ENCODE measurements around the gene ELL. TPM values are rescaled to one million over a fixed set of nuclear protein-coding genes. Genes with fewer than 3 reads are reported as not detected.

ELL gene
- polyA plus RNA-seq, 3 donors: 12.2 to 35.3 (median 12.6) TPM

GRCh38 chr19:18551631-18552030 lies 29.8 kb upstream of the ELL start:
- Histone ChIP-seq H3K36me3 (replicated peaks in 1 of 2; ENCODE audit: control insufficient read depth in 1 of 2, insufficient read depth in 2 of 2, low read length in 2 of 2) (no peaks in the 10 kb centered on the region), H3K27ac (ENCODE audit: low read depth in 1 of 2, low read length in 2 of 2) (no peak overlapping the region), H3K27me3 (ENCODE audit: control insufficient read depth in 2 of 2, insufficient read depth in 2 of 2, low read length in 2 of 2) (no peaks in the 10 kb centered on the region), H3K79me2 (ENCODE audit: insufficient read depth, low read length) (no peaks in the 10 kb centered on the region), H4K20me1 (ENCODE audit: insufficient read depth, low read length) (no peaks in the 10 kb centered on the region), H3K4me3 (replicated peaks in 1 of 3; ENCODE audit: low read depth in 2 of 3, low read length in 3 of 3) (no peak overlapping the region), H3K4me1 (ENCODE audit: control insufficient read depth in 1 of 2, insufficient read depth in 2 of 2, low read length in 2 of 2) (no peaks in the 10 kb centered on the region), H3K9ac (ENCODE audit: insufficient read depth, low read length, poor library complexity, severe bottlenecking) (no peak overlapping the region), H2AFZ (ENCODE audit: insufficient read depth, low read depth, low read length, poor library complexity, severe bottlenecking) (peak overlapping the region; percentile 13), H3K4me2 (replicated peaks; ENCODE audit: extremely low read depth, low read length, poor library complexity, severe bottlenecking) (no peak overlapping the region), H3K9me3 (replicated peaks in 1 of 2; ENCODE audit: control insufficient read depth in 1 of 2, insufficient read depth in 1 of 2, low read length in 2 of 2) (no peaks in the 10 kb centered on the region)
- Mint-ChIP-seq H3K4me3 (no peak overlapping the region), H3K27me3 (ENCODE audit: low read depth in 3 of 3) (peaks cover 4 to 9% (median 7%) of the 10 kb centered on the region in 3 donors), H3K27ac (no peak overlapping the region), H3K36me3 (no peaks in the 10 kb centered on the region), H3K4me1 (no peaks in the 10 kb centered on the region), H3K9me3 (no peaks in the 10 kb centered on the region)
- no peak for DNase-seq
- intact Hi-C loops (cut with micrococcal nuclease): no loop called here
- no peak for TF ChIP-seq CTCF (IDR thresholded peaks at IDR 0.05)
- 85% methylated on average over 5 of the region's 6 CpGs for WGBS (ENCODE audit: insufficient coverage)

- peak overlapping the region; percentile 77 for H3K4me2 ChIP-seq (replicated peaks; ENCODE audit: extremely low read depth, low read length, poor library complexity, severe bottlenecking)
- no peaks in the 10 kb centered on the region for H3K27me3 ChIP-seq (ENCODE audit: control insufficient read depth in 2 of 2, insufficient read depth in 2 of 2, low read length in 2 of 2)
- peaks cover 16% of the 10 kb centered on the region for H3K79me2 ChIP-seq (ENCODE audit: insufficient read depth, low read length)
- intact Hi-C loops (cut with micrococcal nuclease): loop anchor here in 1 of 2 donors (1.0 to 5.0 kb wide), 2 partner anchors 13 to 33 kb away; partner anchors contain the start of gene KXD1
- H2AFZ ChIP-seq (ENCODE audit: insufficient read depth, low read depth, low read length, poor library complexity, severe bottlenecking): peak overlapping the region; percentile 72
- peak; percentile 85 to 87 (median 87) for DNase-seq
- H3K4me1 ChIP-seq (ENCODE audit: control insufficient read depth in 1 of 2, insufficient read depth in 2 of 2, low read length in 2 of 2): peaks cover 21 to 26% of the 10 kb centered on the region in 2 donors
- Mint-ChIP-seq H3K27ac (peak overlapping the region; percentile 93 to 98 (median 95)), H3K36me3 (peaks cover 24 to 26% of the 10 kb centered on the region in 2 donors), H3K27me3 (ENCODE audit: low read depth in 3 of 3) (peaks cover 0 to 5% (median 0%) of the 10 kb centered on the region in 3 donors), H3K4me1 (peaks cover 30% of the 10 kb centered on the region), H3K4me3 (peak overlapping the region; percentile 91), H3K9me3 (no peaks in the 10 kb centered on the region)
- WGBS (ENCODE audit: insufficient coverage): 0% methylated on average over 4 of the region's 12 CpGs
- peaks cover 20 to 29% of the 10 kb centered on the region in 2 donors for H3K36me3 ChIP-seq (replicated peaks in 1 of 2; ENCODE audit: control insufficient read depth in 1 of 2, insufficient read depth in 2 of 2, low read length in 2 of 2)
- H3K9ac ChIP-seq (ENCODE audit: insufficient read depth, low read length, poor library complexity, severe bottlenecking): peak overlapping the region; percentile 38
- peak overlapping the region; percentile 55 to 80 (median 64) for H3K4me3 ChIP-seq (replicated peaks in 1 of 3; ENCODE audit: low read depth in 2 of 3, low read length in 3 of 3)
- H3K27ac ChIP-seq (ENCODE audit: low read depth in 1 of 2, low read length in 2 of 2): peak overlapping the region; percentile 72 to 82
- H3K9me3 ChIP-seq (replicated peaks in 1 of 2; ENCODE audit: control insufficient read depth in 1 of 2, insufficient read depth in 1 of 2, low read length in 2 of 2): no peaks in the 10 kb centered on the region
- no peaks in the 10 kb centered on the region for H4K20me1 ChIP-seq (ENCODE audit: insufficient read depth, low read length)
- no peak for TF ChIP-seq CTCF (IDR thresholded peaks at IDR 0.05)
Observed at GRCh38 chr19:18543814-18544475, 22.1 kb upstream of the ELL start.

Measured in CD14-positive monocyte (primary cell).